Fibroblast of peridontal ligament (primary cell): ENCODE results near the gene LBHD2.
"Not testable (repeated sequence)": the region's sequence is repeated elsewhere in the genome, so short reads cannot be mapped to it uniquely, and the experiment has no call there.

Experiments used
- DNase-seq: peaks from one replicate; pipeline ENCODE4 v3.0.0-alpha.2; 2010; ENCODE audit errors: extremely low read depth

Gene LBHD2

DNA sequence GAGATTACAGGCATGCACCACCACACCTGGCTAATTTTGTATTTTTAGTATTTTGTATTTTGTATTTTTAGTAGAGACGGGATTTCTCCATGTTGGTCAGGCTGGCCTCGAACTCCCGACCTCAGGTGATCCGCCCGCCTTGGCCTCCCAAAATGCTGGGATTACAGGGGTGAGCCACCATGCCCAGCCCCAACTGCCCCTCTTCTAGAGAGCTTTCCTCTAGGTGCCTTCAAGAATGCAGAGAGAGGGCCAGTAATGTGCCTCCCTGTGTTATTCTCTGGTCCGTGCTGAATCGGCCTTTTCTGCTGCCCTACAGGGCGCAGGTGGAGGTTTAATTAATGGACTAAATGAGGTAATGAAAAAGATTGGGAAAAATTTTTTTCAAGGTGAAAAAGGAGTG, 35.5 kb downstream of the LBHD2 start:
- DNase-seq: not testable (repeated sequence)

DNA sequence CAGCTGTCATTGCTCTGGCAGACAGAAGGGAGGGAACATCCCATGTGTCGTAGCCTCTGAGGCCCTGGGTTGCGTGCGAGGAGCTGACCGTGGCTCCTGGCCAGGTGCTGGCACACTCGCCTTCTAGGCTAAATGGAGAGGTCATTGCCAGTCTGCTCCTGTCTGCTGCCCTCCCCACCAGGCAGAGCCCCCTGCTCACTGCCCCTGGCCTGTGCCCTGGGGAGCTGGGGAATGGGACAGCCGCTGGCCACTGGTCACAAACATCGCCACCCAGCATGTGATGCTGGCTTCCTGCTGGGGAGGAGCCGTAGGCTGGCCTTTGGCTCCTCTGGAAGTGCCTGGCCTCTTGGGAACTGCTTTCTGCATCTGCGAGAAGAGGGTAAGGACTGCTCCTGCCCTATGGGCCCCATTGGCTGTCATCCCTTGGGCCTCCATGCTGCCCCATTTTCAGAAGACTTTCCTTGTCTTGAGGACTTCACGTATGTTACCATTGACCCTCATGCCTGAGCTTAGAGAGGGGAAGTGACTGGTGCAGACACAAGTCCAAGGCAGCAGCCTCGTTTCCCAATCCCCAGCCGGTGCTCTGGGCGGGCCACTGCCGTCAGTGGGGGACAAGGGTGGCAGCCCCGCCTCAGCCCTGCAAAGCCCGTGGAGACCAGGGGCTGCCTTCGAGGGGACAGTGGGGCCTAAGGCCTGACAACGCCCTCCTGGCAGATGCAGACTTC, 37.3 kb downstream of the LBHD2 start:
- no peak for DNase-seq

DNA sequence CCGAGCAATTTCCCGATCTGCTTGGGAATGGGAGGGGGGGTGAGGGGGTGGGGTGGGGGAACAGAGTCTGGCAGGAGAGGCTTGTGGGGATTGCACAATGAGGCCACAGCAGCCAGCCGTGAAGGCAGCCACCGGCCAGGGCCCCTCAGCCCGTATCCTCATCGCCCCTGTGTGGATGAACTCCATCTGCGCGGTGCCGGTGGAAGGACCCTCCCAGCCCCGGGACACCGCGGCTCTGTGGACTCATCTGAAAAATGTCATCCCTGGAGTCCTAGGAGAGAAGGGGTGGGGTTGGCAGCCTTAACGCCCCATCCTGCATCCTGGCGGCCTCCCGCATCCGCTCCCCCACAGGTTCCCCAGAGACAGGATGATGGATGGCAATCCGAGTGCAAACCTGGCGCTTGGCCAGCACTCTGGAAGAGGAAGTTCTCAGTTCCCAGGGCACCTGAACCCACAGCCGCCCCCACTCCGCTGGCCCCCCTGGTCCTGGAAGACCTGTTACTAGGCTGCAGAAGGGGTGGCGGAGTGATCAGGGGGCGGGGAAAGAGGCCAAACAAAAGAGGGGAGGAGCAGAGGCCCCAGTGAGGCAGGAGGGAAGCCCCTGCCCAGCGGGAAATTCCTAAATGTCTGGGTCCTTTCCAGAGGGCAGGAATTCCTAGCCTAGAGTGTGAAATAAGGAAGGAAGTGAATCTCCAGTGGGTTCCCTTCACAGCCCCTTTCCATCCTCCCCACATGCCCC, 38.0 kb downstream of the LBHD2 start:
- DNase-seq: peak; percentile 29

DNA sequence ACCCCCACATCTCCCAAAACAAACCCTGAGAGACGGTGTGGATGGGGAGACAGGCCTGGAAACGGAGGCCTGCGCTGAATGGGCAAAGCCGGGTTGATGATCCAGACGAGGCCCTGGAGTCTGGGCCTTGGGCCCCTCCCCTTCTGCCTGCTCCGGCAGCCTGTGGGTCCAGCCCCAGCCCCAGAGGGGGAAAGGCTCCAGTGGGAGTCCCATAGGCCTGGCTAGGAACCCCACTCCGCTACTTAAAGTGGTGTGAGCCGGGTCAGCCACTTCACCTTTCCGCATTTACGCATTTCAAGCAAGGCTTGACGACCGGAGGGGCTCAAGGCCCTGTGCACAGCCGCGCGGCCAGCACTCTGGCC, 38.6 kb downstream of the LBHD2 start:
- DNase-seq: no peak

DNA sequence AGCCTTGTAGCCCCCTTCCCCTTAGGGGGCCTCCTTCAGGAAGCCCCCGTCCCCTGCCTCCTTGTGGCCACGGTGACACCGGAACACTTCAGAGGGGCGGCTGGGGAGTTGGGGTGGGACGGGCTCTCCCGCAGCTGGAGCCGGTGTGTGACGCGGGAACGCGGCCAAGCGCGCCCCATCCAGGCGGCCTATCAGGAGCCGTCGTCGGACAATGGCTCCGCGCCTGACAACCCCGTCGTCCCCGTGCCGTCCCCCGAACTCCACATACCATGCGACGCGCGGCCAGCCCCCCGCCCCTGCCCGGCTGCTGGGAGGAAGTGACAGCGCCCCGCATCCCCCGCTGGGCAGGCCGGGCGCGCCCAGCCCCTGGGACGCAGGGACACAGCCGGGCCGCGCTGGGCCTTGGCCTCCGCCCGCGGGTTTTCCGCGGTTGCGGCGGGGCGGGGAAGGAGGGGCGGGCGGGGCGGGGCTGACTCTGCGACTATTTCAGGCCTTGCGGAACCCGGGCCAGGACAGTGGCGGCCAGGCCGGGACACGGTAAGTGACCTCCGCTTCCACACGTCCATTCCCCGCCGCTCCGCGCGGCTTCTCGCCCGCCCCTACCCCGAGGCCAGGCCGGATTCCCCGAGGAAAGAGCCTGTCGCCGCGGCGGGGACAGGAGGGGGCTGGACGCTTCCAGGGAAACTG, 39.1 kb downstream of the LBHD2 start, which contains the start of gene TNFAIP2:
Gene TNFAIP2 (plus strand): TSS at position 515 of the 687 bp plus-strand sequence. CDS start 2,997 bp downstream, outside the sequence.
- DNase-seq: no peak

DNA sequence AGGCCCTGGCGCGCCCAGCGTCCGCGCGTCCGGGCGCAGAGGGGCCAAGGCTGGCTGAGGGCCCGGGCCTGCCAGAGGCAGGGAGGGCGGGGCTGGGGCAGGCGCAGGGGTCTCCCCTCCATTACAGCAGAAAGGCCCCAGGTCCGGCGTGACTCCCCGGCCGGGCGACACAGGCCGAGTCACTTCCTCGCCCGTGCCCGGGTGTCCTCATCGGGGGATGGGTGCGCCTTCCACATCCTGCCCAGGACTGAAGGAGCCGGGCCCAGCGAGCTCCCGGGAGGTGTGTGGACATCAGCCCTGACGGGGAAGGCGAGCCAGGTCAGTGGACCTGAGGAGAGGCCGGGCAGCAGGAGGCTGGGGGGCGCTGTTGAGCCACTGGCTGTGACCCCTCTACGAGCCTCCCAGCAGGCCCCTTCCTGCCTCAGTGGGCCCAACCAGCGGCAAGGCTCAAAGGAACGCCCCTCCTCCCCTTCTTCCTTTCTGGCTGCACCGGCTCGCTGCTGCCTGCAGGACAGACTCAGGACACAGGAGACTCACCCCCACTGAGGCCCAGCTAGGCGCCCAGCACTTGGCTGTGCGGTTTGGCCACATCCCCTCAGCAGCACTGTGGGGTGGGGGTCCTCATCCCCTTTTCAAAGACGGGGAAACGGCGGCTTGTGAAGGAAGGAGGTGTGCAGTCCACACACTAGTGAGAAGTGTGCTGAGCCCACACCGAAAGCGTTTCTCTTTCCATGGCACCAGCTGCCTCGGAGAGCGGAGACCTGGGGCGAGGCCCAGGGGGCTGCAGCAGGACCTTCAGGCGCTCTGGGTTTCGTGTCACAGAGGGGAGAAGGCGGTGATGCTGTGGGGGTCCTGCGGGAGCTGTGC, 39.9 kb downstream of the LBHD2 start:
- DNase-seq: no peak

DNA sequence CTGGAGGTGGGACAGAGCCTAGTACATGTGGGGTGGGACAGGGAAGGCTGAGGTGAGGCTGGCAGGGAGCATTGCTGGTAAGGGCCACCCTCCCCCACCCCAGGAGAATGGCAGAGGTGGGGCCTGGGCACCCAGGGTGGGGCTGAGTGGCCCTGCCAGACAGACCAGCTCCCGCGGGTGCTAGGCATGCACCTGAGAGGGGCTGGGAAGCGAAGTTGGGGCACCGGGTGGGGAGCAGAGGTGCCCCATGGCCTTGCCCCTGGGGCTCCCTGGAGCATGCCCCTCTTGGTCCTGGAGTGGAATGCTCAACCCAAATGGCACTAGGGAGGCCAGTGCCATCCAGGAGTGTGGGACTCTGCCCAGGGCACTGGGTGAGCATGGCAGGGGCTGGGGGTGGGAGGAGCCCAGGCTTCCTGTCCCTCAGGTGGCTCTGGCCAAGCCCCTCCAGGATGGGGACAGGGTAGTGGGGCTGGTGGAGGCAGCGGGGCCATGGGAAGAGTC, 40.5 kb downstream of the LBHD2 start:
- DNase-seq: no peak

DNA sequence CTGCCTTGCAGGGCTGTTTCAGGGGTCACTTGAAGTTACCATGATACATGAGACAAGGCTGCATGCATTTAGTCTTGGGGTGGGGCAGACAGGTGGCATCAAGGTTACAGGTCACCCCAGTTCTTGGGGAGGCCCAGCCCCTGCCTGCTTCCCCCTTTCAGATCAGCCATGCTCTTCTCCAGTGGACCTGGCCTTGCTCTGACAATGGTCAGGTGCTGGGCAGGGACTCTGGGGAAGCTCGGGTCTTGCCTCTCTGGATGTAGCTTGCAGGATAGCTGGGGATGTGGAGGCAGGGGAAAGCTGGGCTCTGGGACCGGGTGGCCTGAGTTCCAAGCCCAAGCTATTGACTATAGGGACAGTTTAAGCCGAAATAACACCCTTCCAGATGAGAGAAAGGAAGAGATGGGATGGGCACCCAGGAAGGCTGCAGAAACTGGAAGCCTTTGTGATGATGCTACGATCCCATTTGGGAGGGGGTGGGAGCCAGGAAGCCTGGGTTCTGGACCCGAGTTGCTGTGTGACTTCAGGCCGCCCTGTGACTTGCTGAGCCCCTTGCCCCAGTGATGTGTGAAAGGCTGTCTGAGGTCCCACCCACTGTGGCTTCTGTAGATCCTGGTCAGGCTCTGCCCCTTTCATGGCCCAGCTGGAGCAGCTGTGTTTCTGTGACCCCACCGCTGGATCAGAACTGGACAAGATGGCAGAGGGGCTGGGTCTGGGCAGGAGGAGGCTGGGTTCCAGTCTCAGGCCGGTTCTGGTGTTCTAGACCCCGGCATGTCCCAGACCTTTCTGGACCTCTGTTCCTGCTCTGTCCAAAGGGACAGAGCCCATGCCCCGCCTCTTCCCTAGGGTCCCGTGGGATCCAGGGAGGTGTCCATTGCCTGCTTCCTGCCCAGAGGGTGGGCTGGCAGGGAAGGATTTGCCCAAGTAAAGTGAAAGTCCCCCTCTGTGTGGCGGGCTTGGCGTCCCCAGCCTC, 41.4 kb downstream of the LBHD2 start:
- DNase-seq: no peak

DNA sequence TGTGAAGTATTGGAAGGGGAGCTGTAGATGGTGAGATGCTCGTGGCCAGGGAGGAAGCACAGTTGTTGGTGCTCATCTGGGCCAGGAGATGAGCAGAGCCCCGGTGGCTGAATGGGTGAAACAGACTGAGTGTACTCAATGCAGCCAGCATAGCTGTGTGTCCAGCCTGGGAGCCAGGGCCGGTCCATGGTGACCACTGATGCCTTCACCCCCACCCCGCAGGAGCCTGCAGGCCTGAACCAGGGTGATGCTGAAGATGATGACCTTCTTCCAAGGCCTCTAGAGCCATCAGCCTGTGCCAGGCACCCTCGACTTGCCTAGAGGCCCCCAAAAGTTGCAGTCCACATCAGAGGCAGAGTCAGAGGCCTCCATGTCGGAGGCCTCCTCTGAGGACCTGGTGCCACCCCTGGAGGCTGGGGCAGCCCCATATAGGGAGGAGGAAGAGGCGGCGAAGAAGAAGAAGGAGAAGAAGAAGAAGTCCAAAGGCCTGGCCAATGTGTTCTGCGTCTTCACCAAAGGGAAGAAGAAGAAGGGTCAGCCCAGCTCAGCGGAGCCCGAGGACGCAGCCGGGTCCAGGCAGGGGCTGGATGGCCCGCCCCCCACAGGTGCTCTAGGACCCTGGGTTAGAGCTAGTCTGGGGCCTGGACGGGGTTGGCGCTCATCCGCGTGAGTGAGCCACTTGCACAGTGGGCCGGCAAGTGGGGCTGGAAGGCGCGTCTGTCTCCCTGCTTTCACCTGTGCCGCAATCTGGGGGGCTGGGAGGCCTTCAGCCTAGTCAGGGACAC, 42.3 kb downstream of the LBHD2 start:
- no peak for DNase-seq

DNA sequence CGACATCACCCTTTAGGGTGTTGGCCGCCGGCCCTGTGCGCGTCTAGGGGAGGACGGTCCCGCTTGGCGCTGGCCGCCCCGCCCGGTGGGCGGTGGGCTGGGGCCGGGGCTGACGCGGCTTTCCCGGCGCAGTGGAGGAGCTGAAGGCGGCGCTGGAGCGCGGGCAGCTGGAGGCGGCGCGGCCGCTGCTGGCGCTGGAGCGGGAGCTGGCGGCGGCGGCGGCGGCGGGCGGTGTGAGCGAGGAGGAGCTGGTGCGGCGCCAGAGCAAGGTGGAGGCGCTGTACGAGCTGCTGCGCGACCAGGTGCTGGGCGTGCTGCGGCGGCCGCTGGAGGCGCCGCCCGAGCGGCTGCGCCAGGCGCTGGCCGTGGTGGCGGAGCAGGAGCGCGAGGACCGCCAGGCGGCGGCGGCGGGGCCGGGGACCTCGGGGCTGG, 42.9 kb downstream of the LBHD2 start:
- DNase-seq: no peak

DNA sequence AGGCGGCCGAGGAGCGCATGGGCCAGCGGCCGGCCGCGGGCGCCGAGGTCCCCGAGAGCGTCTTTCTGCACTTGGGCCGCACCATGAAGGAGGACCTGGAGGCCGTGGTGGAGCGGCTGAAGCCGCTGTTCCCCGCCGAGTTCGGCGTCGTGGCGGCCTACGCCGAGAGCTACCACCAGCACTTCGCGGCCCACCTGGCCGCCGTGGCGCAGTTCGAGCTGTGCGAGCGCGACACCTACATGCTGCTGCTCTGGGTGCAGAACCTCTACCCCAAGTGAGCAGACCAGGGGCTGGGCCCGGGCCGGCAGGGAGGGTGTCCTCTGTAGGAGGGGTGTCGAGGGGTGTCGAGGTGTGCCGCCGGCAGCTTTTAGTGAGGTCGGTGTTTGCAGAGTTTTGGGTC, 43.3 kb downstream of the LBHD2 start:
- DNase-seq: no peak

DNA sequence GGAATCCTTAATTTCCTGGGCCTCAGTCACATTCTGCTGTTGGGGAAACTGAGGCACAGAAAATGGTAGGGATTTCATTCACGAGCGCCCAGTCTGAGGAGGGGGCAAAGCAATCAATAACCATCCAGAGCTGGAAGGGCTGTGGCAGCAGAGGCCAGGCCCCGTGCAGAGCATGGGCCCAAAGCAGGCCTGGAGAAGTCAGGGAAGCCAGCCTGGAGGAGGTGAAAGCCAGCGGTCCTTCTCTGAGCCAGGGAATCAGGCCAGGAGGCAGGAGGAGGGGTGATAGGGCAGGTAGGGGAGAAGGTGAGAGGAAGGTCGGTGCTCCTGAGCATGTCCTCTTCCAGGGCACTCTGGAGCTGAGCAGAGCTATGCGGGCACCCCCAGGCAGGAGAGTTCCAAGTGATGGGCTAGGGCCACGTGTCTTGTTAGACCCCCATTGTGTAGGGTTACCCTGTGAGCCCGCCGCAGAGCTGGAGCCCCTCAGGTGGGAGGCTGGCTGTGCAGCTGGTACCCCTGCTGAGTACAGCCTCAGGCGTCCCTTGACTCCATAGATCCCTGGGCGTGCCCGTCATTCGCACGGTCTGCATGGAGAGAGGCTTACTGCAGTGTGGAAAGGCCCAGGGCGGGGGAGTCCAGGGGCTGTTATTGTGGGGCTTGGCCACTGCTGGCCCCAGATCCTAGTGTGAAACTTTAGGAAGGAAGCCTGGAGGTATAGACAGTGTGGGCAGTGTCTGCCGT, 44.0 kb downstream of the LBHD2 start:
- DNase-seq: no peak

DNA sequence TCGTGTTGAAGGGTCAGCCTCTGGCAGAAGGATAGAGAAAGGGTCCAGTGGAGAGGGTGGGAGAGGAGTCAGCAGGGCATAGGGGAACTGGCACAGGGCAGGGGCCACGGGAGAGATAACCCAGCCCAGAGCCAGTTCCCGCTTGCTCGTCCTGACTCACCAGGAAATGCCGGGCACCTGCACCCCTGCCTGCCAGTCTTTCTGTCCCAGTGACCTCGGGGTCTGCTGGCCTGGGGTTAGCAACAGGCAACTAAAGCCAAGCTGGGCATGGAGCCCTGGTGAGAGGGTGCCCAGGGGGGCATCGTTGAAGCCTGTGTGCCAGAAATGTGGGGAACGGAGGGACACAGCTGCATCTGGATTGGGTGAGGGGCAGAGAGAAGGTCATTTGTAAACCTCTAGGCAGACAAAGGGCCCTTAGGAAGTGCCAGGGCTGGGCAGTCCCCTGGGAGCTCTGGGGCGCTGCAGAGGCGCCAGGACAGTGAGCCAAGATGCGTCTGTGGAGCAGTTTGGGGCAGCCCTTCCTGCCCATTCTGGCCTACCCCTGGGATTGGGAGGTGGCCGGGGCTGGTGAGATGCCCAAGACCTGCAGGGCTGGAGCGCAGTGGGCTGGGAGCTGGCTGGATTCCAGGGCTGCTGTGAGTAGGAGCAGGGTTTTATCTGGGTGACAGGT, 44.8 kb downstream of the LBHD2 start:
- DNase-seq: no peak

DNA sequence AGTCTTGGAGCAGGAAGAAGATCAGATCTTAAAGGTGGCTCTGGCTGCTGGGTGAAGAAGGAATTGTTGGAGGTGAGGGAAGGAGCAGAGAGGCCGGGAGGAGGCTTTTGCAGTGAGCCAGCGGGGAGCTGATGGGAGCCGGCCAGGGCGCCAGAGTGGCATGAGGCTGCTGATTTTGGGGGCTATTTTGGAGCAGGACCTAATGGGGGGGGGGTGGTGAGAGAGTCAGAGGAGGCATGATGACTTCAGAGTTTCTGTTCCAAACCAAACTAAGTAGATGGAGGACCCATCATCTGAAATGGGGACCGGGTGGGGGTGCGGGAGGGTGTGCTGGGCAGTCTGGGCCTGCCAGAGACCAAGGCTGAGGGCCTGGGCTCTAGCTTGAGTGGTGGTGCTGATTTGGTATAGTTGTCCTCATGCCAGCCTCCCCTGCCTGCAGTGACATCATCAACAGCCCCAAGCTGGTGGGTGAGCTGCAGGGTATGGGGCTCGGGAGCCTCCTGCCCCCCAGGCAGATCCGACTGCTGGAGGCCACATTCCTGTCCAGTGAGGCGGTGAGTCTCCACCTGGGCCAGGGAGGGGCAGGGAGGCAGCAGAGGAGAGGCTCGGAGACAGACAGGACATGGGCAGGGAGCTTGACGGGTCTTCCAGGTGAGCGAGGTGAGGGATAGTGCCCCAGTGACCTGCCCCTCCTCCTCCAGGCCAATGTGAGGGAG, 45.4 kb downstream of the LBHD2 start:
- DNase-seq: no peak

DNA sequence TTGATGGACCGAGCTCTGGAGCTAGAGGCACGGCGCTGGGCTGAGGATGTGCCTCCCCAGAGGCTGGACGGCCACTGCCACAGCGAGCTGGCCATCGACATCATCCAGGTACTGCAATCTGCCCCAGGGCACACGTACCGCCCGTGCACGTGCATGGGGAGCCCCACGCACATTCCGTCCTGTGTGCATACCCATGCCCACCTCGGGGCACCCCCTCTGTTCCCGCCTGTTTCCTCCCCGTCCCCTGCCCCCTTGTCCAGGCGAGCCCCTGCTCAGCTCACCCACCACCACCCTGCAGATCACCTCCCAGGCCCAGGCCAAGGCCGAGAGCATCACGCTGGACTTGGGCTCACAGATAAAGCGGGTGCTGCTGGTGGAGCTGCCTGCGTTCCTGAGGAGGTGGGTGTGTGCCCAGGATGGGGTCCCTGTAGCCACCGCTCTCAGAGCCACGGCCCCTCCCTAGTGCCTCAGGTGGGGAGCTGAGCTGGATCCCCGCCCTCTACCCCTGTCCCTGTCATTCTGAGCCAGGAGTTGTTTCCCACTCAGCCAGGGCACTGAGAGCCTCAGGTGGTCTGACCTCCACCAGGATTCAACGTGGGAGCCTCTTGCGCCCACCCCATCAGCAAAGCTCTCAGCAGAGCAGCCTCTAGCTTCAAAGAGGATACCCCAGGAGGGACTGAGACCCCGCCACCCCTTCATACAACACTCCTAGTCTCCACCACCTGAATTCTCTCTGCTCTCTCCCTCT, 46.2 kb downstream of the LBHD2 start:
- no peak for DNase-seq

DNA sequence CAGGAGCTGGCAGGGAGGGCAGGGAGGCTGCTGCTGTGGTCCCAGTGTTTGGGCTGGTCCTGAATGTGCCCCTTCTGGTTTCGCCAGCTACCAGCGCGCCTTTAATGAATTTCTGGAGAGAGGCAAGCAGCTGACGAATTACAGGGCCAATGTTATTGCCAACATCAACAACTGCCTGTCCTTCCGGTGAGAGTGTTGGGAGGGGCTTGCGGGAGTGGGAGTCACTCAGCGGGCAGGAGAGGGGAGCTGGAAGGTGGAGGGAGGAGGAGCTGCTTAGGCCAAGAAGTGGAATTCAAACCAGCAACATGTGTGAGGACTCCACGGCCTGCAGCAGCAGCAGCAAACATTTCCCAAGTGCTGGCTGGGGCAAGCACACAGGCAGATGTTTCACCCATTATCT, 47.0 kb downstream of the LBHD2 start:
- DNase-seq: peak; percentile 49

DNA sequence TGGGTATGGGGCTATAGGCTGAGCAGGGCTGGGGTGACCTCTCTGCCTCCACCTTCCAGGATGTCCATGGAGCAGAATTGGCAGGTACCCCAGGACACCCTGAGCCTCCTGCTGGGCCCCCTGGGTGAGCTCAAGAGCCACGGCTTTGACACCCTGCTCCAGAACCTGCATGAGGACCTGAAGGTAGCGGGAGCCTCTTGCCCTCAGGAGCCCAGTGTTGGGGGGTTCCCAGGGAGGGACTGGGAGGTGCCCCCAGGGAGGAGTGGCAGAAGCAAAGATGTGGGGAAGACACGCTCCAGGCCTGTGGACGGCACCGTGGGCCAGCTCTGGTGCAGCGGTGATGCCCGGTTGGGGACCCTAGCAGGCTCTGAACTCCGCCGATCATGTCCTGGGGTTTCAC, 47.6 kb downstream of the LBHD2 start:
- DNase-seq: no peak
